ENCODE data around the gene NPAS3. TPM values are rescaled to one million over a fixed set of nuclear protein-coding genes. Genes with fewer than 3 reads are reported as not detected.

NPAS3 gene
- total RNA-seq, 6 experiments from 2014 or later: 0.11 to 0.83 (median 0.21) TPM; not detected in 2

GRCh38 chr14:33532553-33532952 lies 593.9 kb downstream of the NPAS3 start:
- DNase-seq: no peak
- Histone ChIP-seq H3K27me3 (no peaks in the 10 kb centered on the region), H3K36me3 (no peaks in the 10 kb centered on the region), H3K9me3 (peaks cover 0 to 2% (median 0%) of the 10 kb centered on the region in 4 donors), H3K4me1 (no peaks in the 10 kb centered on the region), H3K4me3 (no peak overlapping the region), H3K27ac (no peak overlapping the region)
- peak; percentile 19 to 65 (median 52) for ATAC-seq
- WGBS (ENCODE audit: insufficient coverage, low coverage, low lambda C conversion rate, missing lambda C conversion rate): 20% methylated on average over 3 of the region's 3 CpGs
- TF ChIP-seq POLR2A (IDR thresholded peaks at IDR 0.05) (no peak), CTCF (IDR thresholded peaks at IDR 0.05) (no peak)
- intact Hi-C loops (cut with DNase I): no loop called here

DNA sequence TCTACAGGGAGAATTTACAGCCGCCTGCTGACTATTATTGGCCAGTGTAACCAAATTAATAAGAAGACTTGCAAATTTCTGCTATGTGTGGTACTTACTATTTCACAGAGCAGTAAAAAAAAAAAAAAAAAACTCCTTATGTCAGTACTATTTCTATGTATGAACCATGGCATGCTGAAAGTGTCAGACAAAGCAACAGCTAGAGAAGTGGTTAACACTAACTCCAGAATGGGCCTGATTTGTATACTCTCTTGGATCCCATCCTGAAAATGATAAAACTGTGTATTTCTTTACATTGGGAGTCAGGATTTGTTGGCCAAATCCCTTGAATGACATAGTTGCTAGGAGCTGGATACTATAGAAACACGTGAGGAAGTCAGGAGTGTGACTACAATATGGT lies 595.4 kb downstream of the NPAS3 start:
- intact Hi-C loops (cut with DNase I): no loop called here
- TF ChIP-seq CTCF (IDR thresholded peaks at IDR 0.05): no peak
- TF ChIP-seq POLR2A (IDR thresholded peaks at IDR 0.05): no peak
- H3K9me3 ChIP-seq: peaks cover 0 to 2% (median 0%) of the 10 kb centered on the region in 4 donors
- DNase-seq: no peak
- no peak overlapping the region for H3K4me3 ChIP-seq
- H3K4me1 ChIP-seq: no peaks in the 10 kb centered on the region
- ATAC-seq: no peak
- WGBS (ENCODE audit: insufficient coverage, low coverage, low lambda C conversion rate, missing lambda C conversion rate): 45% methylated on average over 2 of the region's 2 CpGs
- no peaks in the 10 kb centered on the region for H3K36me3 ChIP-seq
- no peaks in the 10 kb centered on the region for H3K27me3 ChIP-seq
- no peak overlapping the region for H3K27ac ChIP-seq

GRCh38 chr14:33534632-33535031 lies 596.0 kb downstream of the NPAS3 start:
- H3K36me3 ChIP-seq: no peaks in the 10 kb centered on the region
- DNase-seq (no peak), ATAC-seq (no peak)
- WGBS (ENCODE audit: insufficient coverage, low coverage, low lambda C conversion rate, missing lambda C conversion rate): 42% methylated on average over 6 of the region's 6 CpGs
- H3K27ac ChIP-seq: no peak overlapping the region
- no peaks in the 10 kb centered on the region for H3K4me1 ChIP-seq
- H3K9me3 ChIP-seq: peaks cover 0 to 2% (median 0%) of the 10 kb centered on the region in 4 donors
- H3K4me3 ChIP-seq: no peak overlapping the region
- intact Hi-C loops (cut with DNase I): no loop called here
- no peak for TF ChIP-seq POLR2A (IDR thresholded peaks at IDR 0.05)
- TF ChIP-seq CTCF (IDR thresholded peaks at IDR 0.05): no peak
- no peaks in the 10 kb centered on the region for H3K27me3 ChIP-seq

- Histone ChIP-seq H3K27me3 (no peaks in the 10 kb centered on the region), H3K36me3 (no peaks in the 10 kb centered on the region), H3K4me3 (no peak overlapping the region), H3K4me1 (no peaks in the 10 kb centered on the region), H3K27ac (no peak overlapping the region), H3K9me3 (peaks cover 0 to 2% (median 0%) of the 10 kb centered on the region in 4 donors)
- intact Hi-C loops (cut with DNase I): no loop called here
- DNase-seq (no peak), ATAC-seq (peak in 1 of 4 donors; percentile 17)
- WGBS (ENCODE audit: insufficient coverage, low coverage, low lambda C conversion rate, missing lambda C conversion rate): 16% methylated on average over 3 of the region's 3 CpGs
- no peak for TF ChIP-seq POLR2A (IDR thresholded peaks at IDR 0.05)
- no peak for TF ChIP-seq CTCF (IDR thresholded peaks at IDR 0.05)
Observed at GRCh38 chr14:33539918-33540357, 601.3 kb downstream of the NPAS3 start.

DNA sequence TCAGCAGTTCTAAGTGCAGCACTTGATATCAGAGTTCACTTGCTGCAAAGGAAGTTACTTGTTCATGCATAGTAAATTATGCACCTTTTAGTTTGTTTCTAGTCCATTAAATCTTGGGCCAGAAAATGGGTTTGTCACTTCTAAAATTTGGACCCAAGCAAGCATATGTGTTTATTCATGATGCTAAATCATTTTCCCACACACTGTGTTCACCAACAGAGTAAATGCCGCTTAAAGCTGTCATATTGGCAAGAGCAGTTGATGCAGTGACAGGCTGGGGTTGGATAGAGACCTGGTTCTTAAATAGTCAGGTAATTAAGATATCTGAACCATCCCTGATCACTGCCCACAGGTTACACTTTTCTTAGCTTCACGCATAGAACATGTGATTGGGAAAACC lies 602.5 kb downstream of the NPAS3 start:
- DNase-seq: no peak
- ATAC-seq: no peak
- Histone ChIP-seq H3K36me3 (no peaks in the 10 kb centered on the region), H3K9me3 (peaks cover 0 to 2% (median 0%) of the 10 kb centered on the region in 4 donors), H3K4me3 (no peak overlapping the region), H3K27ac (no peak overlapping the region), H3K27me3 (no peaks in the 10 kb centered on the region), H3K4me1 (no peaks in the 10 kb centered on the region)
- intact Hi-C loops (cut with DNase I): no loop called here
- 86% methylated on average over 2 of the region's 2 CpGs for WGBS (ENCODE audit: insufficient coverage, low coverage, low lambda C conversion rate, missing lambda C conversion rate)
- TF ChIP-seq CTCF (IDR thresholded peaks at IDR 0.05) (no peak), POLR2A (IDR thresholded peaks at IDR 0.05) (no peak)
